Neural crest cell (in vitro differentiated cells): ENCODE data around the gene MKLN1. TPM values are rescaled to one million over a fixed set of nuclear protein-coding genes. Genes with fewer than 3 reads are reported as not detected.
A peak's percentile ranks its signal among the peaks of the same experiment; 100 is the strongest.

ENCODE experiments used
- DNase-seq: peaks from one replicate; pipeline ENCODE4 v3.0.0; 2021; ENCODE audit warnings: low read depth, mixed read lengths, low spot score
- H3K27ac Mint-ChIP-seq: one replicate; pipeline ENCODE4 v1.8.0; 2021; ENCODE audit warnings: mild to moderate bottlenecking, mixed read lengths; ENCODE audit not compliant: unreplicated experiment
- H3K27me3 Mint-ChIP-seq: 2 replicates; pipeline ENCODE4 v1.8.0; 2021; ENCODE audit warnings: low read depth, mild to moderate bottlenecking, mixed read lengths
- H3K36me3 Mint-ChIP-seq: 2 replicates; pipeline ENCODE4 v1.8.0; 2021; ENCODE audit warnings: low read depth, mild to moderate bottlenecking, mixed read lengths
- H3K4me1 Mint-ChIP-seq: 2 replicates; pipeline ENCODE4 v1.8.0; 2021; ENCODE audit warnings: mixed read lengths
- H3K4me3 Mint-ChIP-seq: one replicate; pipeline ENCODE4 v1.8.0; 2021; ENCODE audit warnings: mild to moderate bottlenecking, mixed read lengths
- H3K9me3 Mint-ChIP-seq: 2 replicates; pipeline ENCODE4 v1.8.0; 2021; ENCODE audit warnings: mixed read lengths
- long read RNA-seq: library from polyadenylated mRNA; unstranded; transcript quantifications from one replicate; pipeline ENCODE4 v2.0.0, GENCODE V29; 2020
- total RNA-seq: library from RNA; stranded (reverse); gene quantifications from 2 replicates; pipeline ENCODE4 v1.2.1, GENCODE V29; 2021
- TF ChIP-seq, protein P1 (sequence below): fragments of 200-600 bp; sonication (generic); conservative IDR thresholded peaks from 2 replicates; pipeline ENCODE4 v1.5.0; 2021; ENCODE audit warnings: antibody characterized with exemption, mild to moderate bottlenecking

MKLN1 gene
- 45.7 and 47.5 TPM in 2 replicates for total RNA-seq
- long read RNA-seq, full-length matches to known transcripts: 7 of 21 reads
- long read RNA-seq, partial matches to known transcripts: 8 of 21 reads
- long read RNA-seq, other reads (novel, unspliced or antisense): 6 of 21 reads

DNA sequence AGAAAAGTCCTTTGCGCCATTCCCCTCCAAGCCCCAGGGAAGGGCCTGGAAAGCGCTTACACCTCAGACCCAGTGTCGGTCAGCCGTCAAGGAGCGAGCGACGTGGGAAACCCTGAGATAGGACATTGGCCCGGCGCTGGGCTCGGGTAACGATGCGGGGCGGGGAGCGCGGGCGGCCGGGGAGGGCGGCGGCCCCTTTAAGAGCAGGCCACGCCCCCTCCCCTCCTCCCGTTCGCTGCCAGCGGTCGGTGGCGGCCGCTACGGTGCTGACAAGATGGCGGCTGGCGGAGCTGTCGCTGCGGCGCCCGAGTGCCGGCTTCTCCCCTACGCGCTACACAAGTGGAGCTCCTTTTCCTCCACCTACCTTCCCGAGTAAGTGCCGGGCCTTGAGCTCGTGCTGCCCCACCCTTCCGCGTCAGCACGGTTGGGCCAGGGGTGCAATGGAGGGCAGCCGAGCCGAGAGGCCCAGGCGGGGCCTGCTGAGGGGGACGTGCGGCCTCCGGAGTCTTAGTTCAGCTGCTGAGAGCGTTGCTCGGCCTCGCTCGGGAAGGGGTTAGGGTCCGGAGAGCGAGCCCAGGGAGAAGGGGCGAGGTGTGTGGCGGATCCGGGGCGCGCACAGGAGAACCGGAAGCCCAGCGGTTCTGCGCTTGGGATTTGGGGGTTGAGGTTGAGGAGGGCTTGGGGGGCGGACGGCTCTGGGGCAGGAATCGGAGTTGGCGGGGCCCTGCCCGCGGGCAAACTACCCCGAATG, at the start of gene MKLN1:
TSS of gene MKLN1 (plus strand) at position 251 of the 751 bp plus-strand sequence. CDS start at position 275, 24 bp downstream.
- Mint-ChIP-seq H3K27me3 (no peaks in the 10 kb centered on the region), H3K4me1 (peaks cover 37% of the 10 kb centered on the region), H3K9me3 (no peaks in the 10 kb centered on the region), H3K4me3 (peak within 1 kb of the TSS; percentile 93), H3K36me3 (peaks cover 4% of the 10 kb centered on the region), H3K27ac (peak within 1 kb of the TSS; percentile 98)
- TF ChIP-seq, protein P1, sequence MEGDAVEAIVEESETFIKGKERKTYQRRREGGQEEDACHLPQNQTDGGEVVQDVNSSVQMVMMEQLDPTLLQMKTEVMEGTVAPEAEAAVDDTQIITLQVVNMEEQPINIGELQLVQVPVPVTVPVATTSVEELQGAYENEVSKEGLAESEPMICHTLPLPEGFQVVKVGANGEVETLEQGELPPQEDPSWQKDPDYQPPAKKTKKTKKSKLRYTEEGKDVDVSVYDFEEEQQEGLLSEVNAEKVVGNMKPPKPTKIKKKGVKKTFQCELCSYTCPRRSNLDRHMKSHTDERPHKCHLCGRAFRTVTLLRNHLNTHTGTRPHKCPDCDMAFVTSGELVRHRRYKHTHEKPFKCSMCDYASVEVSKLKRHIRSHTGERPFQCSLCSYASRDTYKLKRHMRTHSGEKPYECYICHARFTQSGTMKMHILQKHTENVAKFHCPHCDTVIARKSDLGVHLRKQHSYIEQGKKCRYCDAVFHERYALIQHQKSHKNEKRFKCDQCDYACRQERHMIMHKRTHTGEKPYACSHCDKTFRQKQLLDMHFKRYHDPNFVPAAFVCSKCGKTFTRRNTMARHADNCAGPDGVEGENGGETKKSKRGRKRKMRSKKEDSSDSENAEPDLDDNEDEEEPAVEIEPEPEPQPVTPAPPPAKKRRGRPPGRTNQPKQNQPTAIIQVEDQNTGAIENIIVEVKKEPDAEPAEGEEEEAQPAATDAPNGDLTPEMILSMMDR: no peak
- peak; percentile 84 for DNase-seq

DNA sequence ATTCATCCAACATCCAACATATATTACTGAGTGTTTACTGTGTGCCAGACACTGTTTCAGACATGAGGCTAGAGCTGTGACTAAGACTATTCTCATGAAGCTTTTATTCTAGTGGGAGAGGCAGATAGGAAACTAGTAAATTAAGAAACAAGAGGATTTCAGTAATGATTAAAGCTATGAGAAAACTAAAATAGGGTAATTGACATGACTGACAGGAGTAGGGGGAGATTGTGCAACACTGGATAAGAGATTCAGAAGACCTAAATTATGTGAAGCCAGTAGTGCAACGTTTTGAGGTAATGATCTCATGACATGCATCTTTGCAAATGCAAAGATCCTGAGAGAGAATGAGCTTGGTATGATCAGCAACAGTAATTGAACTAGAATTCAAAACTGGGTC, 48.6 kb upstream of the MKLN1 start:
- no peak overlapping the region for H3K27ac Mint-ChIP-seq
- no peaks in the 10 kb centered on the region for H3K4me1 Mint-ChIP-seq
- H3K4me3 Mint-ChIP-seq: no peak overlapping the region
- H3K36me3 Mint-ChIP-seq: no peaks in the 10 kb centered on the region
- H3K27me3 Mint-ChIP-seq: no peaks in the 10 kb centered on the region
- TF ChIP-seq, protein P1: no peak
- no peaks in the 10 kb centered on the region for H3K9me3 Mint-ChIP-seq
- DNase-seq: no peak

DNA sequence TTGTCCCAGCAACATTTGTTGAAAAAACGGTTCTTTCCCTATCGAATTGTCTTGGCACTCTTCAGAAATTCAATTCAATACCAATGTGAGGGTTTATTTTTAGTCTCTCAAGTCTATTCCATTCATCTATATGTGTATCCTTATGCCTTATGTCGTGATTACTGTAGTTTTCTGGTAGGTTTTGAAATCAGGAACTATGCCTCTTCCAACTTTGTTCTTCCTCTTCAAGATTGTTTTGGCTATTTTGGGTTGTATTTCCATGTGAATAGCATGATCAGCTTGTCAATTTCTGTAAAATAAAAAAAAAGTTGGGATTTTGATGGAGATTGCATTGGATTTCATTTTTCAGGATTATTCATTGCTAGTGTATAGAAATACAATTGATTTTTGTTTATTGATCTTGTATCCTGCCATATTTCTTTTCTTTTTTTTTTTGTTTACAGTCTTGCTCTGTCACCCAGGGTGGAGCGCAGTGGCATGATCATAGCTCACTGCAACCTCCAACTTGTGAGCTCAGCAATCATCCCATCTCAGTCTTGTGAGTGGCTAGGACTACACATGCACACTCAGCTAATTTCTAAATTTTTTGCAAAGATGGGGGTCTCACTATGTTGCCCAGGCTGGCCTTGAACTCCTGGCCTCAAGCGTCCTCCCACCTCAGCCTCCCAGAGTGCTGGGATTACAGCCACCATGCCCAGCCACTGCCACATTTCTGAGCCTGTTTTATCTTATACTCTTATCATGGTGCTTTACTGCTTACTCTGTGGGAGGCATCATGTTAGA, 46.2 kb upstream of the MKLN1 start:
- Mint-ChIP-seq H3K36me3 (no peaks in the 10 kb centered on the region), H3K27ac (no peak overlapping the region), H3K4me1 (peaks cover 4% of the 10 kb centered on the region), H3K27me3 (no peaks in the 10 kb centered on the region), H3K4me3 (no peak overlapping the region), H3K9me3 (no peaks in the 10 kb centered on the region)
- DNase-seq: no peak
- TF ChIP-seq, protein P1: no peak

DNA sequence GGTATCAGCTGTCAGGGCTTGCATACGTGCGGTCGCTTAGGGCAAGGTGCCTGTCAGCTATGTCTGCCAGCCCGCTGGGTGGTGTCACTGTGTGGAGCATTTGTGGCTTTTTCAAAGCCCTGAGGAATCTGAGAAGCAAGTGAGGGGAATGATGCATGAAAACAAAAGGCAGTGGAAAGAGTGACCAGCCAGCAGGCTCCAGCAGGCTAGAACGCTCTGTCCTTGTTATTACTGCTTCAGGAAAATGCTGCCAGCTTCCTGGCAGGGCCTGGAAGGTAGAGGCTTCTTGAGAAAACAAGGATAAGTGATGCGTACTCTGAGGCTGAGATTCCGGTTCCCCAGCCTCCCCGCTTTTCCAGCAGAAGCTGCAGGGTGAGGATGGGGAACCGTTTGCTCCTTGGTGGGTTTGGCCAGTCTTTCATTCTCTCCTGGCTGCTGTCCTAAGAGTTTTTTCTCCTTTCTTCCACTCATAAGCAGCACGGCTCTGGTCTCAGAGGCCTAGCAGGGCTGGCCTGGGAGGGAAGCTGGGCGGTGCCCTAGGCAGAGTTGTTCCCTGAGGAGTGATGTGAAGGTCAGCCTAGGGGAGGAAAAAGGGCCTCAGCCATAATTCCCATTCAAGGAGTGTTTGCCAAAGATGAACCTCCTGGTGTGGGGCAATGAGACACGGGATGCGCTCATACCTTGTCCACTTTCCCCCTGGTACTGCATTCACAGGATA, 42.8 kb upstream of the MKLN1 start:
- Mint-ChIP-seq H3K36me3 (no peaks in the 10 kb centered on the region), H3K9me3 (no peaks in the 10 kb centered on the region), H3K4me1 (peaks cover 4% of the 10 kb centered on the region), H3K4me3 (no peak overlapping the region), H3K27me3 (no peaks in the 10 kb centered on the region), H3K27ac (no peak overlapping the region)
- no peak for DNase-seq
- TF ChIP-seq, protein P1: no peak

DNA sequence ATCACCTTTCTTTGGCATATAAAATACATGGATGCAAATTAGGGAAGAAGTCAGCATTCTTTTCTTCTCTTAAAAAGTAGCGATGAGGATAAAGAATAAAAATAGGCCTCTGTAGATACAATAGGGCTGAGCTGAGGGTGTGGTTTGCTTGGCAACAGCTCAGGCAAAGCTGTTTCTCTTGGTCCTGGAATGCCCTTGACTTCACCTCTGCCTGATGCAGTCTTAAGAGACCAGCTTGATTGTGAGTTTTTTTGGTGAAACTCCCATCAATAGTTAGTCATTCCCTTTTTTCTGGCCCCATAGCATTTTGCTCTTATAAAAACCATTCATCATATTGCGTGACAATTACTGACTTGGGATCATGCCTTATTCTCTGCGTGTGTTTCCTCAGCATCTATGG, 42.1 kb upstream of the MKLN1 start:
- TF ChIP-seq, protein P1: no peak
- Mint-ChIP-seq H3K4me3 (no peak overlapping the region), H3K27me3 (no peaks in the 10 kb centered on the region), H3K27ac (no peak overlapping the region), H3K9me3 (no peaks in the 10 kb centered on the region), H3K36me3 (no peaks in the 10 kb centered on the region), H3K4me1 (peaks cover 4% of the 10 kb centered on the region)
- DNase-seq: no peak
